COLO829 (cell line): ENCODE results near the gene ZACN.

Experiments
- DNase-seq: peaks from one replicate; pipeline ENCODE4 v3.0.0; 2012; ENCODE audit warnings: low spot score

ZACN gene

DNA sequence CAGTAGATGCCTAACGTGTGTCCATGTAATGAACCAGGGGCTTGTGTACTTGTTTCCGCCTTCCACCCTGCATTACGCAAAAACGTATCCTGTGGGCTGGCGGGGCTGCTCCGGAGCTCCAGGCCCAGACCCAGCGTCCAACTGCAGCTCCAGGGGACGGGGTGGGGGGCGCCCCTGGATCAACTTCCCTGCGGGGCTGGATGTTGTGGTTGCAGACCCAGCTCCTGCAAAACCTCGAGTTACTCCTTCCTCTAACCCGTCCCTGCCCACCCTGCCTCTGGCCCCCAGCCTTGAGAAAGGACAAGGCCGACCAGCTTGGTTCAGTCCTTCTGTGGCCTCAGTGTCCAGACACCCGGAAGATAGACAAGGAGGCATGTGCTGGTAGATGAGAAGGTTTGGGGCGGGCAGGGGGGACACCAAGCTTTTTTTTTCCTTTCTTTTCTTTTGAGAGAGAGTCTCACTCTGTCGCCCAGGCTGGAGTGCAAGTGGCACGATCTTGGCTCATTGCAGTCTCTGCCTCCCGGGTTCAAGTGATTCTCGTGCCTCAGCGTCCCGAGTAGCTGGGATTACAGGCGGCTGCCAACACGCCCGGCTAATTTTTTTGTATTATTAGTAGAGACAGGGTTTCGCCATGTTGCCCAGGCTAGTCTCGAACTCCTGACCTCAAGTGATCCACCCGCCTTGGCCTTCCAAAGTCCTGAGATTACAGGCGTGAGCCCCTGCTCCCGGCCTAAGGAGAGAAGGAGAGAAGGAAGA lies 25.3 kb downstream of the ZACN start:
- no peak for DNase-seq

- DNase-seq, result no peak
Measured at GRCh38 chr17:76104896-76105231, 25.9 kb downstream of the ZACN start.

GRCh38 chr17:76106703-76107102 lies 27.7 kb downstream of the ZACN start:
- DNase-seq, result no peak

DNA sequence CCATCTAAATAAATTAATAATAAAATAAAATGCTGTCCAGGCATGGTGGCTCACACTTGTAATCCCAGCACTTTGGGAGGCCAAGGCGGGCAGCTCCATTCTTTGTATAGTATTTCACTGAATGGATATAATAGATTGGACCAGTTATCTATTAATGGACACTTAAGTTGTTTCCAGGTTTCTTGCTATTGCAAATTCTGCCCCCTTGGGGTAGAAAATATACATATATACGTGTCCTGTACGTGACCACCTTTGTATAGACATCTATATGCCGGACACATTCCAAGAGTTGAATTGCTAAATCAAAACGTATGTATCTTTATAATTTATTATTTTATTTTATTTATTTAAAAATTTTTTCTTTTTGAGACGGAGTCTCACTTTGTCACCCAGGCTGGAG lies 28.5 kb downstream of the ZACN start:
- no peak for DNase-seq

DNA sequence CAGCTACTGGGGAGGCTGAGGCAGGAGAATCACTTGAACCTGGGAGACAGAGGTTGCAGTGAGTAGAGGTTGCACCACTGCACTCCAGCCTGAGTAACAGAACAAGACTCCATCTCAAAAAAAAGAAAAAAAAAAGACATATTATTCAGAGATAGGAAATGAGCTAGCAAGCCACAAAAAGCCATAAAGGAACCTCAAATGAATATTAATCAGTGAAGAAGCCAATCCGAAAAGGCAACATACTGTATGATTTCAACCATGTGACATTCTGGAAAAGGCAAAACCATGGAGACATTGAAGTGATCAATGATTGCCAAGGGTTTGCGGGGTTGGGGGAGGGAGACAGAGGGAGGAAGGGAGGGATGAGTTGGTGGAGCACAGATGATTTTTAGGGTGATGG lies 33.0 kb downstream of the ZACN start:
- no peak for DNase-seq

DNA sequence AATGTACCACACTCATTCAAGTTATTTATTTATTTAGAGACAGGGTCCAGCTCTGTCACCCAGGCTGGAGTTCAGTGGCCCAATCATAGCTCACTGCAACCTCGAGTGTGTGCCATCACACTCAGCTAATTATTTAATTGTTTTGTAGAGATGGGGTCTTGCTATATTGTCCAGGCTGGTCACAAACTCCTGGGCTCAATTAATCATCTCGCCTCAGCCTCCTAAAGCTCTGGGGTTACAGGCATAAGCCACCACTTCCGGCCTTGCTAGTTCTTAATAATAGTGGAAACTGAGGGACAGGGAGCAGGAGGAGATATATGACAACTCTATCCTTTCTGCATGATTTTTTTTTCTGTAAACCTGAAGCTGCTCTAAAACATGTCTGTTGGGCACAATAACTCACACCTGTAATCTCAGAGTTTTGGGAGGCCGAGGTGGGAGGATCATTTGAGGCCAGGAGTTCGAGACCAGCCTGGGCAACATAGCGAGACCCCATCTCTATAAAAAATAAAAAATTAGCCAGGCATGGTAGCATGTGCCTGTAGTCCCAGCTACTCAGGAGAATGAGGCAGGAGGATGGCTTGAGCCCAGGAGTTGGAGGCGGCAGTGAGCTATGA lies 36.3 kb downstream of the ZACN start:
- no peak for DNase-seq

- DNase-seq, result no peak
Measured at GRCh38 chr17:76119409-76120371, 40.7 kb downstream of the ZACN start.

- DNase-seq, result no peak
Measured at GRCh38 chr17:76120658-76121008, 41.7 kb downstream of the ZACN start.

GRCh38 chr17:76121932-76122430 lies 43.0 kb downstream of the ZACN start:
- DNase-seq, result no peak

DNA sequence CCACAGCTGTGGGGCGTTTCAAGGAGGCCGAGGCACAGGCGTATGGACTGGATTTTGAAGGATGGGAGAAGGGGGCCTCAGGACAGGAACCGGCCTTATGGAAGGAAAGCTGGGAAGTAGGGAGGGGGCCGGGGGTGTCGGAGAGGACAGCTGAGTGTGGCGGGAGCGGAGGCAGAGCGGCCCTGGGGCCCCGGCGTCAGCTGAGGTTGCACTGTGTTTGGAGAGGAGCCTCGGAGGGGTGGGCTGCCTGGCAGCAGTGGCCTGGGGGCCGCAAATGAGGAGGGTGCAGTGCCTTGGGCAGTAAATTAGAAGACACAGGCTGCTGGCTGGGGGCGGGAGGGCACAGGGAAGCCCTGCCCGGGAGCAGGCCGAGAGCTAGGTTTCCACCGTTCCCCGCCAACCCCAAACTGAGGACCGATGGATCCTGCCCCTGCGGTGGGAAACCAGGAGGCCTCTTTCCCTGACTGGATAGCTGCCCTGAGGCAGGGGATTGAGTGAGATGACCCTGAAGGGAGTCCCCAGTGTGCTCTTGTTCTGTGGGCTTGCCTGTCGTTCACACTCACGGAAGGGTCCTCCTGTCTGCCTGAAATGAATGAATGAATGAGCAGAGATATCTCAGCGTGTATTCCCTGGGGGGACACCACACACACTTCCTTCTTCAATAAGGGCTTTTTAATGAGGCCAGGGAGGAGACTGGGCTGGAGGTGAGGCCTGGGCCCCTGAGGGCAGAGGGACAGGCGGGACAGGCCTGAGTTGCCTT lies 43.6 kb downstream of the ZACN start:
- DNase-seq, result no peak

- DNase-seq, result no peak
Measured at GRCh38 chr17:76123191-76123499, 44.2 kb downstream of the ZACN start.

GRCh38 chr17:76123749-76124581 lies 45.0 kb downstream of the ZACN start:
- no peak for DNase-seq

GRCh38 chr17:76124582-76125390 lies 45.8 kb downstream of the ZACN start:
- DNase-seq, result no peak

GRCh38 chr17:76125391-76125675 lies 46.4 kb downstream of the ZACN start:
- no peak for DNase-seq

DNA sequence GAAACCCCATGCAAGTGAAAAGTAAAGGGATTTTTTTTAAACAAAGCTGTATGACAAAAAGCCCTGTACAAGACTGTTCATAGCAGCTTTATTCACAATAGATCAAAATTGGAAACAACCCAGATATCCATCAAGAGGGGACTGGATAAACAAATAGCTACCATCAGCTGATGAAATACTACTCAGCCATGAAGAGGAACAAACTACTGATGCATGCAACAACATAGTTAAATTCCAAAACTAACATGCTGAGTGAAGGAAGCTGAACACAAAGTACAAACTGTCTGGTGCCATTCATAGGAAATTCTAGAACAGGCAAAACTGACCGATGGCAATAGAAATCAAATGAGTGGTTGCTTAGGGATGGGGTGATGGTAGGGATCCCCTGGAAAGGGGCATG lies 46.9 kb downstream of the ZACN start:
- DNase-seq, result no peak

DNA sequence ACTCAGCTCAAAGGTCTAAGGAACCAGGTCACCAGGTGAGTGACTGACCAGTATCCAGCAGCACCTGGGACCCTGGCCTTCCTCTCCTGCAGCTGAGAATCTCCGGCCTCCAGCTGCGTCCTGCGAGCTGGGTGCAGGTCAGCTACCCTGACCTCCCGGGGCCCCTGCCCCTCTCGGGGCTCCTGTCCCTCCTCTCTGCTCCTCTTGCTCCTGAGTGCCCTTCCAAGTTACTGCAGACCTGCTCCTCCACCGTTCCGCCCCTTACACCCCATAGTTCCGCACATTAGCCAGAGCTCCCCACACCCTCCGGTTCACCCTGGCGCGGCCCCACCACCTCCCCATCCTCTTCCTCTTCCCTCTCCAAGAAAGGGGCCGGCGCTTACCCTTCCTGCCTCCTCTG lies 51.5 kb downstream of the ZACN start:
- DNase-seq, result no peak

DNA sequence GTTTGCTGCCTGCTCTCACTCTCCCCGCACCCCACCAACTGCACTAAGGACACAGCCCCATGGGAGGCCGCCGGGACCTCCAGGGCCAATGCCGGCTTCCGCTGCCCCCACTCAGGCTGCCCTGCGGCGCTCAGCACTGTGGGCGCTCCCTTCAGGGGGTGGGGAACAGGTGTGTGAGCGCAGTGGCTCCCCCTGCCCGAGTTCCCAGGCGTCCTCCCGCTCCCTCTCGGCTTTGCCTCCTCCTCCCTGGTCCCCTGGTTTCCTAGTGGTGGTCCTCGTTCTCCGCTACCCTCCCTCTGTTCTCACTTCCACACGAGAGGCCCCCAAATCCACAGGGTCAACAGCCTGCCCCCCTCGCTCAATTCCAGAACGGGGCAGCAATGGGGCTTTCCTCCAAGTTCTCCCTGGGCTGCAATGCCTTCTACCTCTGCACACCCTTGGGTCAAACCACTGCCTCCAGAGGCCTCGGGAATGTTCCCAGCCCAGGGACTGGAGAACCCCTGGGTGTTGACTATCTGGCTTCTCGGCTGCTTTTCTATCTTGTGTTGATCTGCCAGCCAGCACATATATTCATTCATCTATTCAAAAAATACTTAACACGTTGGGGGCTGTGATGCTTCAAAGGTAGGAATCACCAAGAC lies 52.2 kb downstream of the ZACN start:
- DNase-seq, result no peak

- DNase-seq, result no peak
Measured at GRCh38 chr17:76131692-76132573, 53.0 kb downstream of the ZACN start.
